HuH-7.5 (cell line): ENCODE measurements around the gene RFFL.
"Not testable (repeated sequence)": the region's sequence is repeated elsewhere in the genome, so short reads cannot be mapped to it uniquely, and the experiment has no call there.

Source experiments
- DNase-seq: peaks from one replicate; pipeline ENCODE4 v3.0.0; 2011; ENCODE audit warnings: low spot score

Gene RFFL, protein sequence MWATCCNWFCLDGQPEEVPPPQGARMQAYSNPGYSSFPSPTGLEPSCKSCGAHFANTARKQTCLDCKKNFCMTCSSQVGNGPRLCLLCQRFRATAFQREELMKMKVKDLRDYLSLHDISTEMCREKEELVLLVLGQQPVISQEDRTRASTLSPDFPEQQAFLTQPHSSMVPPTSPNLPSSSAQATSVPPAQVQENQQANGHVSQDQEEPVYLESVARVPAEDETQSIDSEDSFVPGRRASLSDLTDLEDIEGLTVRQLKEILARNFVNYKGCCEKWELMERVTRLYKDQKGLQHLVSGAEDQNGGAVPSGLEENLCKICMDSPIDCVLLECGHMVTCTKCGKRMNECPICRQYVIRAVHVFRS

DNA sequence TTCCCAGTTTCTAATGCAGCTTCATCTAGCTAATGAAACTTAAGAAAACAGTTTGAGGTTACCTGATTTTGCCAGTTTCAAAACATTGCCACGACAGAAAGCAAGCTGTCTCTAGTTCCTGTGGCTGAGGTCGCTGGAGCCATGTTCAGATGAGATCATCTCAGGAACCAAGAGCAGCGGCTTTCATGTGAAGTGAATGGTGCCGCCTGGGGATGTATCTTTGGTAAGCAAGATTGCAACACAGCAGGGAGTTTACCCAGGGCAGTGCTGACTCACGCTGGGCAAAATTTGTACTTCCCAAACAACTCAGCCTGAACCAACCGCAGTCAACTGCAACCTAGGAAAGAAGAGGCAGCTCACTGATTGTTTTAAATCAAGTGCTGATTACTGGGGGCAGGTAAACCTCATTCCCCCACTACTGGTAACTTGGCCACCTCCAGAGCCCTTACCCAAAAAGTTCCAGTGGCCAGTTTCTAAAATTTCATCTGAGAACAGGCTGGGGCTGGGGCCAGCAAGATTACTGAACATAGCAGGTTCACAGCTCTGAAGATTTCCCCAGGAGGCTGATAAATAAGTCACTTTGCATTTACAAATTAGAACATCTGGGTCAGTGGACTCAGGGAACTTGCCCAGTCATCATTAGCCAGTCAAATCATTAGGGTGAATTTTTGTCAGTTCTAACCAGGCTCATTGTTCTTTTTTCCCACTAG, at the start of gene RFFL:
Gene RFFL, minus strand, starts transcription at position 194 of the 710 bp plus-strand sequence. CDS start 37,154 bp downstream, outside the sequence.
- peak; percentile 74 for DNase-seq

DNA sequence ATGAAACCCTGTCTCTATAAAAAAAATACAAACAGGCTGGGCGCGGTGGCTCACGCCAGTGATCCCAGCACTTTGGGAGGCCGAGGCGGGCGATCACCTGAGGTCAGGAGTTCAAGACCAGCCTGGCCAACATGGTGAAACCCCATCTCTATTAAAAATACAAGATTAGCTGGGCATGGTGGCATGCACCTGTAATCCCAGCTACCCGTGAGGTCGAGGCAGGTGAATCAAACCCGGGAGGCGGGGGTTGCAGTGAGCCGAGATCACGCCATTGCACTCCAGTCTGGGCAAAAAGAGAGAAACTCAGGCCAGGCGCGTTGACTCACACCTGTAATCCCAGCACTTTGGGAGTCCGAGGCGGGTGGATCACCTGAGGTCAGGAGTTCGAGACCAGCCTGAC, 47.3 kb upstream of the RFFL start:
- DNase-seq, result not testable (repeated sequence)

DNA sequence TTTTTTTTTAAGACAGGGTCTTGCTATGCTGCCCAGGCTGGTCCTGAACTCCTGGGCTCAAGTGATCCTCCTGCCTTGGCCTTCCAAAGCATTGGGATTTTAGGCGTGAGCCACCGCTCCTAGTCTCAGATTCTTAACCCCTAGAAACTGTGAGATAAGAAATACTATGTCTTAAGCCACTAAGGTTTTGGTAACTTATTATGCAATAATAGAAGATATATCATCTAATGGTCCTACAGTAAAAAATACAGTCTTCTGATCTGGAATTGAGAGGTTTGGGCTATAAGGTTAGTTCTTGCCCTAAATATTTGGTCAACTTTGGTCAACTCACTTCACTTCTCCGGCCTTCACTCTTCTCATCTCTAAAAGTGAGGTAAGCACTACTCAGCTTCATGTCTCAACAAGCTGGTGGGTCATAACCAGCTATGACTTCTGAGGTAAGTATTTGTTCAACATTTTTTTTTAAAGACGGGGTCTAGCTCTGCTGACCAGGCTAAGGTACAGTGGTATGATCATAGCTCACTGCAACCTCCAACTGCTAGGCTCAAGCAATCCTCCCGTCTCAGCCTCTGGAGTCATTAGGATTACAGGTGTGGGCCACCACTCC, 41.4 kb upstream of the RFFL start:
- no peak for DNase-seq

DNA sequence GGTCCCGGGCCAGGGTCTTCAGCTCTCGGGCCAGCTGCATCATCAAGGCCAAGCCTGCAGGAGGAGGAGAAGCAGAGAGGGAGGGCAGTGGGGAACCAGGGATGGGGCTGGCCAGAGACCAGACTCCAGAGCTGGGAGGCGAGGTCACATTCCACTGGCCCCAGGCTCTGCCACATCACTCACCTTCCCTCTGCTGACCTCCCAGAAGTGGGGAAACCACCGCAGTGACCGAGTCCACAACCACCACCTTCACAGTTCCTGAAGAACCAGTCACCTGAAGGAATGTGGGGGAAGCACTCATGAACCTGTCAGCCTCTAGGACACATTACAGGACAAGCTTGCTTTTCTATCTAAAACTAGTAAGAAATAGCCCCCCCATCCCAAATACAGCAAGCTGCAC, 39.8 kb upstream of the RFFL start:
- no peak for DNase-seq

DNA sequence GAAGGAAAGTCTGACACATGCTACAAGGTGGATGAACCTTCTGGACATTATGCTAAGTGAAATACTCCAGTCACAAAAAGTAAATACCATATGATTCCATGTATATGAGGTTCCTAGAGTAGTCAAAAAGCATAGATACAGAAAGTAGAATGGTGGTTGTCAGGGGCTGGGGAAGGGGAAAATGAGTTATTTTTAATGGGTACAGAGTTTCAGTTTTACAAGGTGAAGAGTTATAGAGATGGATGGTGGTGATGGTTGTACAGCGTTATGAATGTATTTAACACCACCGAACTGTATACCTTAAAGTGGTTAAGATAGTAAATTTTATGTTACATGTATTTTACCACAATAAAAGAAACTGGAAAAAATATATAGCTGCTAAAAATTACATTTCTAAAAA, 38.2 kb upstream of the RFFL start:
- DNase-seq, result no peak

DNA sequence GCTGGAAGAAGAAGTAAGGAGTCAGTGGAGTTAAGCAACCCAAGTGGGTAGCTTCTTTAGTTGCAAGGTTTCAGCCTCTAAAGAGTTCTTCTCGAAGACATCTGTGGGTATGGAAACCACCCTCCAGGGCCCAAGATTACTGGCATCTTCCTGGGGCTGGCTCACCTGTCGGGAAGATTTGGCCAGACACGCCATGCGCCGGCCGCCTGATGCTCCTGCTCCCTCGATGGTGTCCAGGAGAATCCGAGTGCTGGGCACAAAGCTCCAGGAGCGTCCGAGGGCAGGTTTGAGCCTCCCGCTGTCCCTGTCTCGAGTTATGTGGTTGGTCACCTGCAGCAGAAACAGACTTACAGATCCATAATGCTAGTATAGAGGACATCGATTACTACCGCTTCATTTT, 37.5 kb upstream of the RFFL start:
- no peak for DNase-seq

DNA sequence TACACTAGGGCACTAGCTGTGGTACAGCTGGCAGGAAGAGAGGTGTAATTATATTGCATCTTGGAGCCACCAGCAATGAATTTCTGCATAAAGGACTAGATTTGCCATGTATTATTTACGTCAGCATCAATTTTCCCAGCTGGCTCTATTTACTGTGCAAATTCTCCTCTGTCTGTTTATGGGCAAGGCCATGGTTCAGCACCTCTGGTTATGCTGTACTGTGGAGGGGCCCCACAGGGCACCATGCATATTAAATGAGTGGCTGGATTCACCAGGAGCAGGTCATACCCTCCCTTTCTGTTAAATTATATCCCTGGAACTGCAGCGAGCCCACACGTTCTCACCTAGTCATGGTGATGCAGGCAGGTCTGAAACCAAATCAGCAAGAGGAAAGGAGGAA, 36.4 kb upstream of the RFFL start:
- no peak for DNase-seq

DNA sequence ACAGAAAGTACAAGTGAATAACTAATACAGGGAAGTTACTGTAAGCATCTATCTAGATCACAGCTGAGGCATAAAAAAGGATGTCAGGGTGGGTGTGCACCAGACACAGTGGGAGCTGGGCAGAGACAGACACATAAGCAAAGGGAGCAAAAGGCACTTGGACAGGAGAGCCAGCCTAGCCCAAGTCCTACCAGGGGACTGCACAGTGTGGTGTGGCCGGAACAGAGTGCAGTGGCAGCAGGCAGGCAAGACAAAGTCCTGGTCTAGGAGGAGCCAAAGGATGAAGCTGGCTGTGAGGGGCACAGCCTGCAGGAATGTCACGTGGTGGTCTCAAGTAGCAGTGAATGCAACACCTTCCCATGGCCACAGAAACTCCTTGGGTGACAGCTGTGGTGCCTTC, 34.3 kb upstream of the RFFL start:
- no peak for DNase-seq

DNA sequence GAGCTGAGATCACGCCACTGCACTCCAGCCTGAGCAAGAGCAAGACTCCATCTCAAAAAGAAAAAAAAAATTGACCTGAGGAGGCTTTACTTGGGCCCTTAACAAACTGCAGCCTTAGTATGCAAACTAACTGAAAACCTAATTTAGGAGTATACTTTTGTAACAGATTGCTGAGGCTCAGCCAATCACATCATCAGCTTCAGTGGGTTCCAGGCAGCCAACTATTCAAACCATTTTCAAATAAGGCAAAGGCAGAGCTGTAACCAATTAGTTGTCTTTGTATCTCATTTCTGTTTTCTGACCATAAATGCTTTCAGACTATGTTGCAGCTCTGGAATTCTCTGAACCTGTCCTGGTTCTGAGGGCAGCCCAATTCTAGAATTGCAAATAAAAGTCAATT, 32.2 kb upstream of the RFFL start:
- DNase-seq, result no peak

DNA sequence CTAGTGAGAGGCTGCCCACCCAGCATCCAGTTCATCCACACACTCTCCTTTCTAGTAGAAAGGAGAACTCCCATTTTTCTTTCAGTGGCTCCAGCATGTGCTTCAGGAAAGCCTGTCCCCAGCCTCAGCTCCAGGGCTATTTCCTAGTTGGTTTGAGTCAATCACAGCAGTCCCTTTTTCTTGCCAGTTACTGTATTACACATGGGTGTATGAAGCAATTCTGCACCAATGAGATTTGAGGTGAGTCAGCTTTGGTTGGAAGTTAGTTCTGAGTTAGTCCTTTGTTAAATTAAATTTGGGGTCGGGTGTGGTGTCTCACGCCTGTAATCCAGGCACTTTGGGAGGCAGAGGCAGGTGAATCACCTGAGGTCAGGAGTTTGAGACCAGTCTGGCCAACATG, 31.4 kb upstream of the RFFL start:
- DNase-seq, result no peak

DNA sequence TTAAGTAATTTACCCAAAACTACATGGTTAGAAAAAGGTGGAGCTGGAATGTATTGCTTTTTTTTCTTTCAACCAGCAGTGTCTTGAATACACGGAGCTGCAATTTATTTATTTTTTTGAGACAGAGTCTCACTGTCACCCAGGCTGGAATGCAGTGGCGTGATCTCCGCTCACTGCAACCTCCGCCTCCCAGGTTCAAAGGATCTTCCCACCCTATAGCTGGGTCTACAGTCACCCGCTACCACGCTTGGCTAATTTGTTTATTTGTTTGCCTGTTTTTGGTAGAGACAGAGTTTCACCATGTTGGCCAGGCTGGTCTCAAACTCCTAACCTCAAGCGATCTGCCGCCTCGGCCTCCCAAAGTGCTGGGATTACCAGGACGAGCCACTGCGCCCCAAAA, 27.2 kb upstream of the RFFL start:
- not testable (repeated sequence) for DNase-seq

DNA sequence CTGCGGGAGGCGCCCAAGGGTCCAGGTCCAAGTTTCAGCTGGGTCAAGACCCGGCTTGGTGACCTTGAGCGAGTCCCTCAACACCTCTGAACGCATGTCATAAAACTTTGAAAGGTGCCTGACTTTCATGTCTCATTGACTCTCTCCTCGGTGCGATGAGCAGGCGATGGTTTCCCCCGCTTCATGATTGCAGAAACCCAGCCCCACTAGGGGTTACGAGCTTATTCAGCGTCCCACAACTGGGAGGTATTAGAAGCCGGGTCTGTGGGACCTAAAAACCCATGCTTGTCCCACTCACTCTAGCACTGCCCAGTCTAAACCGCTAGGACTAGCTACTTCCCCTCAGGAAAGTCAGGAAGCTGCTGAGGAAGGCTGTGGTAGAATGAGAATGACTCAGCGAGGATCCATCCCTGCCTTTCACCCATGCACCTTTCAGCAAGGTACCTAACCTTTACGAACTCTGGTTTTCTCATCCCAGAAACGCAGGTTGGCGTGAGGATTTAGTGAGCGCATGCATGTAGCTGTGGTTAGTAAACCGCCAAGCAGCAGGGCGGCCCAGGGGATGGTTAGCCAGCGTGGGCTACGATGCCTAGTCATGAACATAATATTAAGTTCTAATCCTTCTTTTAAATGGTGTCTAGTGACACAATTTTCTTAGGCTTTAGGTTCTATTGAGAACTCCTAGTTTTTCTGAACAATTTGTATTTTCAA, 26.2 kb upstream of the RFFL start:
- DNase-seq, result peak; percentile 67

DNA sequence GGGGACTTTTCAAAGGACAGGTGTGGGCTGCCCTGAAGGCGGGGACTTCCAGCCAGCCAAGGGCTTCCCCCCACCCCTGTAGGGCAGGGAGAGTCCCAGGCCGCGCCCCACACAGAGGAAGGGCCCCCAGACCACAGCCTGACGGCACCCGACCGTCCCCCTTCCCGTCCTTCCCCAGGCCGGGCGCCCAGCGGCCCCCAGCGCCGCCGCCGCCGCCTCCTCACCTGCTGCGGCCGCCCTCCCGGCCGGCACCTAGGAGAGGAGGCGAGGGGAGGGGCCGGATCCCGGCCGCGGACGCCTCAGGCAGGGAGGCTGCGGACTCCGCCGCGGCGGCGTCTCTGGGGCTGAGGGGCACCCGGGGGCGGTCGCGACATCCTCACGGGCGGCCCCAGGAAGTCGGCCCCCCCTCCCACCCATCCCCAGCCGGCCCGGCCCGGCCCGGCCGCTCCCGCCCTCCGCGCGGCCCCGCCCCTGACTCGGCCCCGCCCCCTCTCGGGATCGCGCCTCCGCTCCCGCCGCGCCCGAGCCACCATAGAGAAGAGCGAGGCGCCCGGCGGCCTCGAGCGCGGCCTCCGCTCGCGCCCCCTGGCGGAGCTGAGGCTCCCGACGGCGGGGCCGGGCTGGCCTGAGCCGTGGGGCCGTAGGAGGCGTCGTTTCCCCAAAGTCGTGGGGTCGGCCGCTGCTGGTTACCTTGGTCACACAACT, 25.5 kb upstream of the RFFL start:
- peak; percentile 68 for DNase-seq

DNA sequence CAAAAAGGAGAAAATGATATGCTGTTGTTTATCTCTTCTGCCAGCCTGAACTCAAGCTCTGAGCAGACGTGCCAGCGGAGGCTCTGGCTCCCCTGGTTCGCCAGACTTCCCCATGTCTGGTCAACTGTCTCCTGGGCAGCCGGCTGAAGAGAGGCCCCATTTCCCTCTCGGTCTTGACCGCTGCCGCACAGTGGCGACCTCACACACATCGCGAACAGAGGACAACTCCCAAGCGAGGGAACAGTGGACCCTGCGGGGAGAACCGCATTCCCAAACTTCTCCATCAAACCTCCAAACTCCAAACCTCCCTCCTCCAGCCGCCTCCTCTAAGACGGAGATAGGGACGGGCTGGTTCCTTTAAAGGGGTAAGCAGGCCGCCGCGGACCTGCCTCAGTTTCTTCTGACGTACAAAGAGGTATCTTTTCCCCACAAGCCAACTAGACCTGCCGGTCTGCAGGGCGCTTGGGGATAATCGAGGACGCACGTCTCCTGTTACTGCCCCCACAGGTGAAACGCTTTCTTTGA, 24.9 kb upstream of the RFFL start:
- no peak for DNase-seq

DNA sequence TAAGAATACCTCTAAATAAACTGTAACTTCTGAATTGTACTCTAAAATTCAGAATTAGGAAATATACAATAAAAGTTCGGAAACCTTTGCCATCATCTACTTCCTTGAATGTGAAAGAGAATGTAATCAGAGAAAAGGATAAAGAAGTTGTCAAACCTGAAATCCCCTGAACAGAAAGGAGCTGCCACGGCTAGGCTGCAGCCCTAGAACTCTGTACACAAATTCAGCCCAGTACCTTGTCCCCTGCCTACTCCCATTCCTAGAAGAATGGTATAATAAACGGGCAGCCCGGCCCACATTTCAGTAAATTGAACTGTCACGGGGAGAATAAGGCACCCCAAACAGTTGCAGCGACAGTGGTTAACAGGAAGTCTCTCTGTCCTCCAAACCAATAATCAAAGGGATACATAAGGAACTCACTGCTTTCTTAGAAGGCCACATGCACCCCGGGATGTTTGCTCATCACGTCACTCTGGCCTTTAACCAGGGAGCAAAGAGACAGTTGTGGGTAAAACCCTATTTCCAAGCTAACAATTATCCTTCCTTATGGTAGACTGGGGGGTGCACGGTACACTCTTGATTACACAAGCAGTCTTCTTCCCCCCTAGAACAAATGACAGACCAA, 24.3 kb upstream of the RFFL start:
- no peak for DNase-seq

DNA sequence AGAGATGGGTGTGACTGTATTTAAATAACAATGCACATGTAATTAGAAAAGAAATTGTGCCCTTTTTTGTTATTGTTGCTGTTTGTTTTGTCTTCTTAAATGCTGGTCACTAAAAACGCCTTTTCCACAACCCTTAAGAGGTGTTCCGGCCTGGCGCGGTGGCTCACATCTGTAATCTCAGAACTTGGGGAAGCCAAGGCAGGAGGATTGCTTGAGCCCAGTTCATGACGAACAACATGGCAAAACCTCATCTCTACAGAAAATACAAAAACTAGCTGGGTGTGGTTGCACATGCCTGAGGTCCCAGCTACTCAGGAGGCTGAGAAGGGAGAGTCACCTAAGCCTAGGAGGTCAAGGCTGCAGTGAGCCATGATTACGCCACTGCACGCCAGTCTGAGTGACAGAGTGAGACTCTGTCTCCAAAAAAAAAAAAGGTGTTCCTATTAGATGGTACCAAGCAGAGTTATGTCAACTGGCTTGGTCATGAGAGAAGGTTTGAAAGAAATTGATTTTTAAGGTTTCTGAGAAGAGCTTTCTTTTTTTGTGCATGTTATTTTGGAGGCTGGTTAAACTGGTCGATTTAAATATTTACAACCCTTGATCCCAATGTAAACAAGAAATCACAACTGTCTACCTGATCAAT, 23.5 kb upstream of the RFFL start:
- no peak for DNase-seq

DNA sequence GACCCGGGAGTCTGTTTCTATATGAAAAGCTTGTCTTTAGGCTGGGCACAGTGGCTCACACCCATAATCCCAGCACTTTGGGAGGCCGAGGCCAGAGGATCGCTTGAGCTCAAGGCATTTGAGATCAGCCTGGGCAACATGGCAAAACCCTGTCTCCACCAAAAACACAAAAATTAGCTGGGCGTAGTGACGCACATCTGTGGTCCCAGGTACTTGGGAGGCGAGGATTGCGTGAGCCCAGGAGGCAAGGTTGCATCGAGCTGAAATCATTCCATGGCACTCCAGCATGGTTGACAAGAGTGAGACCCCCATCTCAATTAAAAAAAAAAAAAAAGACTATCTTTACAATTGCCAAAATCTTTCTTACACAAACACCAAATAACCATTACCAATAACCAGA, 22.7 kb upstream of the RFFL start:
- no peak for DNase-seq

DNA sequence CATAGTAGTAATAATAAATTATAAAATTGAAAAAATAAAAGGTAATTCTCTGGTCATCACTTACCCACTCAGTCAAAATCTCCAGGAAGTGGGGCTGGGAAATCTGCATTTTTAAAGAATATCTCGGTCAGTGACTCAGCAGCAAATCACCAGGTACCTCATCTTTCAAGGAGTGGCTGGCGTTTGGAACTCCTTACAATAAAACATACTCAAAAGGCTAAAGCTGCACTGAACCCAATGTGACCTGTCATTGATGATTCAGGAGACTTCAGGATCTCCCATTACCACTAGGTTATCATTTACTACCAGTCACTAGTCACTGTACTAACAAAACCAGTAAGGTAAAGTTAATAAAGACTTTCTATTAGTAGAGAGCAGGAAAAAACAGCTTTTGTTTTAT, 21.5 kb upstream of the RFFL start:
- no peak for DNase-seq

DNA sequence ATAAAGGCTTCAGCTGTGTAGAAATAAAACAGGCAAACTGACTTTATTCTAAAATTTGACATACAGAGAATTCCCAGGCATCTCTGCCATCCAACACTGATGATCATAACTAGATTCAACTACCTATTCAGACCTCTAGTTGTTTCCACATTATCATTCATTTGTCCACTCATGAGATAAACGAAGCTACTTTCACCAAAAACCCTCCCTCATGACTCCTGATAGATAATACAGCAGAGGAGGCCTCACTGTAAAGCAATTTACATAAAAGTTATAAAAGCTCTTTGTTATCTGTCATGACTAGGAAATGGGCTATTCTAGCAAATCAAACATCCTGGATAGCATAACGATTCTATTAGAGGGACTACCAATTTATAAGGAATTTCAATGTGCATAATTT, 19.6 kb upstream of the RFFL start:
- DNase-seq, result no peak

DNA sequence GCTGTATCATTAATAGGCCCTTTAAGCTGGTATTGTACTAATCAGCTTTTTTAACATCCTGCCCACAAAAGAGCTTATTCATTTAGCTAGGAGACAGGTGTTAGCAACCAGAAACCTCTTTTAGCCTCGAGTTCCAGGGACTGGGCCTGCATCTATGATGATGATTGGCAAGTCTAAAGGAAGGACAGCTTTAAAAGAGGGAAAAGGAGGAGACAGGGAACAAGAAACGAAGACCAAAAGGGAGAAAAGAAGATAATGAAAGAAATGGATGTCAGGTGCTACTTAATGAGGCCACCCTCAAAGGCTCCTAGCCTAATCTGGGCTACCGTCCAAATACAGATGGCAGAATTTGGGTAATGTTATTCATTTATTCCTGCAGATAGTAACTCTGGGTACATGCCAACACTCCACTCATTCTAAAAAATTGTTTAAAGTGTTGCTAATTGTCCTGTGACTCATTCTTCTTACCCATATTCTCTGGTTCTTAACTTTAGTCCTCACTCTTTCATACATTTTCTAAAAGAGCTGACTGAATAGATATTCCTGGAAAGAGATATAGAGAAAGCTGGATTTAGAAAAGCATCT, 18.7 kb upstream of the RFFL start:
- DNase-seq, result no peak
